ENCODE measurements around the gene ABHD12.

DNA sequence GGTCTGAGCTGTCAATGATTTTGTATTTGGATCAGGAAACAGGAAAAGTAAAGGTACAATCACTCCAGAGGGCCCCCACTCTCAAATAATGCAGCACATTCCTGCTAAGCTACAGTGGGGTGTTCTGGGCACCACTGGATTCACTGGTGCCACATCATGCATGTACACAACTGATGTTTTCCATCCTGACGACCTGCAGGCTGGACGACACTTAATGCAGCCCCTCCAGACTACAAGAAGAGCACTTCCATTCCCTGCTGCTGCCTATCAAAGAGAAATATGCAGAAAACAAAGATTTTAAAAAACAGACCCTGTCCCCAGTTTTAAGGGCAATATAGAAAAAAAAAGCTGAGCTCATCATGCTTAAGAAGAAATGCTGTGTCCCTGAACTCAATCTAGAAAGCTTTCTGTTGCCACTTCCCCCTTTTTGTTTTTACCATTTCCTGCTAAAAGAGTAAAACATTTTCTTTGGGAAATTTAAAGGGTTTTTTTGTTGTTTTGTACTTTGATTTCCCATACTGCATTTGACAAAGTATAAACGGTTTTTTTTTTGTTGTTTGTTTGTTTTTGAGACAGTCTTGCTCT is 35.5 kb downstream of the ABHD12 start:
- no peak for TF ChIP-seq CTCF (IDR thresholded peaks at IDR 0.05; ENCODE audit: poor library complexity)
- no peak for TF ChIP-seq EZH2 (IDR thresholded peaks at IDR 0.05; ENCODE audit: borderline replicate concordance)
- TF ChIP-seq EZH2phosphoT487 (IDR thresholded peaks at IDR 0.05; ENCODE audit: low read depth, severe bottlenecking, unreplicated experiment): no peak
